Inflammatory macrophage treated with lipopolysaccharide for 4 hours (primary cell): ENCODE measurements around the gene CTAG1B.
"Not testable (repeated sequence)": the region's sequence is repeated elsewhere in the genome, so short reads cannot be mapped to it uniquely, and the experiment has no call there.

Experiments used
- DNase-seq: peaks from one replicate; pipeline ENCODE4 v3.0.0-alpha.2; 2020

The CTAG1B gene

GRCh38 chrX:154619182-154619581, at the start of gene CTAG1B:
Gene CTAG1B, minus strand, starts transcription at chrX:154619282. Its CDS starts 64 bp downstream, at chrX:154619218.
- DNase-seq: not testable (repeated sequence)

DNA sequence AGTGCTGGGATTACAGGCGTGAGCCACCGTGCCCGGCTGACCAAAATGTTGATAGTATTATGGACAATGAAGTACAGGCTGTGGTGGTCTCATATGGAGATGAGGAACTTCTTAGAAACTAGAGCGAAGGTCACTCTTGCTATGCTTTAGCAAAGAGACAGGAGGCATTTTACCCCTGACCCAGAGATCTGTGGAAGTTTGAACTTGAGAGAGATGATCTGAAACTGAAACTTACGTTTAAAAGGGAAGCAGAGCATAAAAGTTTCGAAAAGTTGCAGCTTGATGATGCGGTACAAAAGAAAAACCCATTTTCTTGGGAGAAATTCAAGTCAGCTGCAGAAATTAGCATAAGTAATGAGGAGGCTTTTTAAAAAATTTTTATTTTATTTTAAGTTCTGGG, 42.8 kb upstream of the CTAG1B start:
- peak; percentile 61 for DNase-seq

- DNase-seq: peak; percentile 53
These were observed 42.1 kb upstream of the CTAG1B start for GRCh38 chrX:154661170-154661569.

DNA sequence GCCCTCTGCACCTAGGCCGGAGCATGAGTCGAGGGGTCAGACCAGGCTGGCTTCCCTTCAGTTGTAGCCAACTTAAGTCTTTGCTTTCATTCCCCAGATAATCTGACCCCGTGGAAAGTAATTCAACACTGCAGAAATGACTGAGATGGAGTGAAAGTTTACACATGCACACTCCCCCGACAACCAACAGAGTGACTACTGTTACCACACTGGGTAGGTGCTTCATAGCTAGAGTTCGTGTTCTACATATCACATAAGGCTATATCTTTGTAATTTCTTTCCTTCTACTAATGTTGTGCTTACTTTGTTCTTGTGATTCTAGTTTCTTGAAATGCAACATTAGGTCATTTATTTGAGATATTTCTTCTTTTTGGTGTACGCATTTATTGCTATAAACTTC, 41.5 kb upstream of the CTAG1B start:
- DNase-seq: no peak

DNA sequence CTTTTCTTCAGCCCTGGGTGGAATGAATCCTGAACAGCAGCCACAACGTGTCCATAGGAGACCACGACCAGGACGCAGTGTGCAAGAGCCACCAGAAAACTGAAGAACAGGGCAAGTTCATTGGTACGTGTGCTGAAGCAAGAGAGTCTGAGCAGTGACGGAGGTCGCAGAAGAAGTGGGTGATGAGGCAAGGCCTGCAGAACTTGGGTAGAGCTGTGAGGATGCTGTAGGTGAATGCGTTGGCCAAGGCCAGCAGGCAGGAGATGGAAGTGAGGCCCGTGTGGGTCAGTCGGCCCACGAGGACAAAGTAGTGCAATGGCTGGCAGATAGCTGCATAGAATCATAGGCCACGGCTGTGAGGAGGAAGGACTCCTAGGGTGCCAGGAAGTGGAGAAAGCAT, 39.9 kb upstream of the CTAG1B start:
- no peak for DNase-seq

DNA sequence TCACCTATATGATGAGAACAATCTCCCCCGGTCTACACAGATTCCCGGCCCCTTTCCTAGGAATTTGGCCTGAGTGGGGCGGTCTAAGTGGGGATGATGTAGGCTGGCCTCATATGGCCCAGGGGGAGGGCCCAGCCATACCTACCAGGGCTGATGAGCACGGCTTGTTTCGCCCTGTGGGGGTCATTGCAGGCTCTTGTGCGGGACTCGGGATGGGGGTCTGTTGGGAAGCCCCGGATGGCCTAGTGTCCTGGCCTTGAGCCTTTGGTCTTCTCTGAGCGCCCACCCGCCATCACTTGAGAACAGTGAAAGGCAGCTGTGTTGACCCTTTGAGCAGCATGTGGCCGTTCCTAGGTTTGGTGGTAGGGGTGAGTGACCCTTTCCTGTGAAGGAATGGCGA, 39.1 kb upstream of the CTAG1B start:
- DNase-seq: no peak

- DNase-seq: no peak
These were observed 38.2 kb upstream of the CTAG1B start for GRCh38 chrX:154657226-154657805.

DNA sequence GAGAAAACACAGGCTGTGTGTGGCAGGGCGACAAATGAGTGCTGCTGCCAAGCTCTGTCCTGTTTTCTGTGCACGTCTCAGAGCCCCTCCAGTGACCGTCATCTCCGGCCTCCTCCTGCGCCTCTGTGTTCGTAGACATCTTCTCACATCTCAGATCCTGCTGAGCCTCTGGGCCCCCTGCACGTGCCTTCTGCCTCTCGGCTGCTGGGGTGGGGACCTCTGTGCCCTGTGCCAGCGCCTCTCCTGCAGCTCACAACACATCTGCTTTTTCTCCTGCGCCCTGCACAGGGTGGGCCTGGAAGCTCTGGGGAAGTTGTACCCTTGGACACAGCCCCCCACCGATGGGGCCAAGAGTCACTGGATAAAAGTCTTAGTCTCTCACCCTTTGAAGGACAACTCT, 36.7 kb upstream of the CTAG1B start:
- DNase-seq: no peak

DNA sequence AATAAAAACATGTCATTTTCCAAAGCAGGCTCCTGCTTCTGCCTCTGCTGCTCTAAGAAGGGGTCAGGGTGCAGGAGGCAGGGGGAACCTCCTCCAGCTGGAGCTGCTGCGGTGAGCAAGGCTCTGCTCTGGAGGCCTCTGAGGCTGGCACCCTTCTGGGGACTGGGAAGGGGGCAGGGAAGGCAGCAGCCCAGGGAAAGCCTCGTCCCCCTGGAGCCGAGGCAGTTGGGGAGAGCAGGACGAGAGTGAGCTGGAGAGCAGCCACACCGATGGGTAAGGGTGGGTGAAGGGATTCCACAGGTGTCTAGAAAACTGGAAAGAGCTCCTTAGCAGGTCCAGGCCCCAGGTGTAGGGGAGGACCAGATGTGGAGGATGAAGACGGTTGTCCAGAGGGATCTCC, 36.3 kb upstream of the CTAG1B start:
- DNase-seq: no peak

DNA sequence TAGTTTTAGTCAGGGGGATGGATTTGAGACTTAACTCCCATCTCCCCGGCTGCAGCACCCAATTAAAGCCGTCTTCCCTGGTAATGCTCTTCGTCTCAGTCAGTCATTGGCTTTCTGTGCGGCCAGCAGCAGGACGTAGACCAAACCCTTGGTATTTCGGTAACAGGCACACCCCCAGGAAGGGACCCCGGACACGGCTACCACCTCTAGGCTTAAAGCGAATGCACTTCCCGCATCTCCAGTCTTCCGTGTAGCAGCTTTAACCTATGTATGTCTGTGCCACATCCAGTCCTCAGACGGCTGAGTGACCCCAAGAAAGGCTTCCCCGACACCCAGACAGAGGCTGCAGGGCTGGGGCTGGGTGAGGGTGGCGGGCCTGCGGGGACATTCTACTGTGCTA, 35.8 kb upstream of the CTAG1B start:
- no peak for DNase-seq

DNA sequence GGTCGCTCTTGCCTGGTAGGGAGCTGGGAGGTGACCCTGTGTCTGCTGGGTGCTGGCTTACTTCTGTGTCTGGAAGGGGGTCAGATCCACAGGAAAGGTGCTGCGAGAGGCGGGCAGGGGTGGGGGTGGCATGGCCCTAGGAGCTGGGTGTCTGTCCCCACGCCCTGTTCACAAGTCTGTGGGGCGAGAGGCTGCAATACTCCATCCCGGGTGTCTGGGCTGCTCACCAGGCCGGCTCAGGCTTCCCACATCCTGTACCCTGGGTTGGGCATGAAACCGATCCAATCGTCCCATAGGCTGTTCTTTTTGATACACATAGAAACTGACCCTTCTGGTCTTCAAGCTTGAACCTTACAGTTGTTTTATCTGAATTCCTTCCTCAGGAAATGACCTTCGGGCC, 35.3 kb upstream of the CTAG1B start:
- DNase-seq: no peak

DNA sequence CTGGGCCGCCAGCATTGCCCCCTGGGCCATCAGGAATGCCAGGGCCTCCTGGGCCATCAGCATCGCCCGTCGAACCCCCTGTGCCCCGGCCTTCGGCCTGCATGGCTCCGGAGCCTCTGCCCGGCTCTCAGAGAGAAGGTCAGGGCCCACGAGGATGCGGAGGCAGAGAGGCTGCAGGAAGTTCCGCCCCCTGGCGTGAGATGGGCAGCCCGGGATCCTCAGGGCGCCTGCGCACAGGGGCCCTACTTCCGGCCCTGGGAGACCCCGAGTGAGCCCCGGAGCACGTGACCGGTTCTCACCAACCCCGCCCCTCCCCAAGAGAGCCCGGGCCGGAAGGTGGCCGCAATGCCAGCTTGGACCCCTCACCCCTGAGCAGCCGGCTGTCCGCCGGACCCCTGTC, 34.3 kb upstream of the CTAG1B start, which contains the start of gene CTAG2:
CTAG2 (minus strand) TSS at position 167 of the 400 bp plus-strand sequence; CDS start at position 103, 64 bp downstream.
- not testable (repeated sequence) for DNase-seq

DNA sequence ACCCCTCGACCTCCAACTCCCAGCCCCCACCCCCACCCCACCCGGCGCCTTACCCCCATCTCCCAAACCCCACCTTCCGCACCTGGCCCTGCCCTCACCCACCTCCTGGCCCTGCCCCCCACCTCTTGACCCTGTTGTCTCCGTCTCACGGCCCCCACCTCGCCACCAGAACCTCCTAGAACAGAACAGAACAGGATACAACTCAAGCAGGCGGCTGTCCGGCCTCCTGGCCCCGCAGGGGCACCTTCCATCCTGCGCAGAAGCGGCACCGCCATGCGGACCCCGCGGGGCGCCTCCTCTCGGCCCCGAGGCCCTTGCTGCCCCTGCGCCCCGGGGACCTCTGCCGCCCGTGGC, 33.9 kb upstream of the CTAG1B start:
- no peak for DNase-seq

GRCh38 chrX:154652311-154653047, 33.4 kb upstream of the CTAG1B start:
- DNase-seq: no peak

DNA sequence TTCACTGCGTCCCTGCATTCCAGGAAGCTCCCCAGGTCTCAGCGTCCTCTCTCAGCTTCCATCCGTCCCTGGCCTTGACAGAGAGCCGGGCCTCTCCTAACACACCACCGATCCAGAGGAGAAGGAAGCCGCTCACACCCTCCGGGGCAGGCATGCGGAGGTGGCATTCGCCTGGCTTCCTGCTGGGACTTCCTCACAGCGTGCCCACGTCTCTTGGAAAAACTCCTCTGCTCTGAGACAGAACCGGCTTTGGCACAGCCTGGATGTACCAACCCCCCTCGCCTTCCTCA, 31.1 kb upstream of the CTAG1B start:
- DNase-seq: peak; percentile 15

DNA sequence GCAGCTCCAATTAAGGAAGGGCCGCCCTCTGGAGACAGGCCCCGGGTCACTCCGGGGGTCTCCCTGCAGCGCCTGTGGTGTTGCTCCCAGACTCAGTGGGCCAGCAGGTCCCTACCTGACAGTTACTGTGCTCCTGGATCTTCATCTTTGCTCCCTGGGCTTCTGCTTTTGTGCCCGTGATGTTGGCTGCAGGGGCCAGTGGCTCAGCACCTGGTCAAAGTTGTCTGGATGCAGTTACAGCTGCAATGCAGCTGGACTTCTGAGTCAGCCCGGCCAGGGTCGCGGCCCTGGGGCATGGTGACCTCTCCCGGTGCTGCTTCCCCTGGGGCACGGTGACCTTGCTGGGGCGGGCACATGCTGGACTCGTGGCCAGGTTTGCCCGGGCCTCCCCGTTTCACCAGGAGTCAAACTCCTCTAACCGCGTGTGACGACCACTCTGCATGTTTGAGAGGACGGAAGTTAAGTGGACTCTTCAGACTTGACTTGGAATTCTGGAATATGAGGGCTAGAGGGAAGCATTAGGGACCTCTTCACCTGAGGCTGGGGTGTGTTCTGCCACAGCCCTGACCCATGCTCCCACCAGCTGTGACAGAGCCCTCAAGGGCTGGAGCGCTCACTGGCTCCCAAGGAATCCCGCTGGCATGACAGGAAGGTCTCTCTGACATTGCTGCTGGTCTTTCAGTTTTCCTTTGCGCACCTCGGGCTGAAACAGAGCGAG, 30.6 kb upstream of the CTAG1B start:
- no peak for DNase-seq

DNA sequence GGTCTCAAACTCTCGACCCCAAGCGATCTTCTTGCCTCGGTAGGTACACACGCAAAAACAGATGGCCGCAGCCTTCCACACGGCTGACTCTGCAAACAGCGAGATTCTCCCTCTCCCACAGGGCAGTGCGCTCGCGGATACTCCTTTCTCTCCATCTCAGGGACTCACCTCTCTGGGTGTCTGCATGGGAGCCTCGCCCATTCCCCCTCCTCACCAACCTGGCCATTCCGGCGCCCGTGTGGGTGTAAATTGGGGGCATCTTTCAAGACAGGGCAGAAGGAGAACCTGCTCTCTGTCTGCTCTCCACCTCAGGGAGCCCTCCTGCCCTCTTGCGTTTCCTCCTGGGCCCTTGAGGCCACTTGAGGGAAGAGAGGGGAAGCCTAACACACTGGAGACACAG, 29.8 kb upstream of the CTAG1B start:
- DNase-seq: no peak

- not testable (repeated sequence) for DNase-seq
These were observed 26.8 kb upstream of the CTAG1B start for GRCh38 chrX:154645745-154646378.

DNA sequence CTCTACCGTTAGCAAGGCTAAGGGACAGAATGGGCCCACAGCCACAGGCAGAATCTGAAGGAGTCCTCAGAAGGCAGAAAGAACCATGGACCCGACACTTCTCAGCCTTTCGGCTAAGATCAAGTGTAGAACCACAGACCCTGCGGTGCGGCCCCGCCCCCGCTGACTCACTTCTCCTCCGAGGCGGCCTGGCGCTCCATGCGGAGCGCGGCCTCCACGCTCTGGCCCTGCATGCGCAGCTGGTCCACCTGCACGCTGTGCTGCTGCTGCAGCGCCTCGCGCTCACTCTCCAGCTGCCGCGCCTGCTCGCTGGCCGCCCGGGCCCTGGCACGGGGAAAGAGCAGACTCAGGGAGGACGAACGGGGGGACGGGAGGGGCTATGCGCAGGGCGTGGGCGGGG, 24.6 kb upstream of the CTAG1B start:
- not testable (repeated sequence) for DNase-seq

- DNase-seq: not testable (repeated sequence)
These were observed 22.7 kb upstream of the CTAG1B start for GRCh38 chrX:154641740-154642139.

GRCh38 chrX:154633661-154634060, 14.6 kb upstream of the CTAG1B start:
- DNase-seq: not testable (repeated sequence)

DNA sequence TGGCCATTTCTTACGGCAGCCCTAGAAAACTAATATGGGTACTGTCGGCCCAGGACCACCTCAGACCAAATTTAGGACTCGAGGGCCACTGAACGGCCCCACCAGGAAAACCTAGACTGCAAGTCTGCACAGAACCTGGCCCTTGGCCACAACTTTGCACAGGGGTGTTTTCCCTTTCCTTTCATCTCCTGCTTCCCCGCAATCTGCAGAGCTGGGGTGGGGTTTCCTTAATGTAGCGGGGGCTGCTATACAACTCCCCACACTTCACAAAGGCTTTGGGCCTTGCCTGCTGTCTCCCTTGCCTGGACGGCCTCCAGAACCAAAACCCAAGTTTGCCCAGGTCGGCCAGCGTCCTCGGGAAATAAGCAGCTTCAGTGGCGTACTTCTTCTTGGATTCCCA, 11.9 kb upstream of the CTAG1B start:
- not testable (repeated sequence) for DNase-seq

- DNase-seq: not testable (repeated sequence)
These were observed 9.9 kb upstream of the CTAG1B start for GRCh38 chrX:154628960-154629359.
